CD4-positive, alpha-beta T cell treated with Interleukin-21 for 1 hour (primary cell): ENCODE results near the gene IFIT3.

Experiments
- DNase-seq: peaks from one replicate; pipeline ENCODE4 v3.0.0-alpha.2; 2020

IFIT3 gene

GRCh38 chr10:89363729-89364442, 36.1 kb downstream of the IFIT3 start:
- no peak for DNase-seq

DNA sequence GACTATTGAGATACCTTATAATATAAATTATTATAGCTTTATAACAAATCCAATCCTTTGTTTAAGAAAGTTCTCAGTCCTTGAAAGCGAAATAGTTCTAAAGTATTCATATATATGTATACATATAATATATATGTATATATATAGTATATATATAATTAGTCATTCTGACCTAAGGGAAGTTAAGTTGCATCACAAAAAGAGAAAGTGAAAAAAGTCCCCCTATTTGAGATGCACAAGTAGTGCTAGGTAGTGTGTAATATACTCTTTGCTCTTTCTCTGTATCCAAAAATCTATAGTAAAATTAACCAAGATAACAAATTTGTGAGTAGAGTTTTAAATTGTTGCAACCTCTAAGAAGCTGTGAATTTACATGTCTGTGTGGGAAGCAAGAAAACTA, 36.7 kb downstream of the IFIT3 start:
- no peak for DNase-seq

GRCh38 chr10:89367529-89367928, 39.7 kb downstream of the IFIT3 start:
- DNase-seq, result peak; percentile 47

DNA sequence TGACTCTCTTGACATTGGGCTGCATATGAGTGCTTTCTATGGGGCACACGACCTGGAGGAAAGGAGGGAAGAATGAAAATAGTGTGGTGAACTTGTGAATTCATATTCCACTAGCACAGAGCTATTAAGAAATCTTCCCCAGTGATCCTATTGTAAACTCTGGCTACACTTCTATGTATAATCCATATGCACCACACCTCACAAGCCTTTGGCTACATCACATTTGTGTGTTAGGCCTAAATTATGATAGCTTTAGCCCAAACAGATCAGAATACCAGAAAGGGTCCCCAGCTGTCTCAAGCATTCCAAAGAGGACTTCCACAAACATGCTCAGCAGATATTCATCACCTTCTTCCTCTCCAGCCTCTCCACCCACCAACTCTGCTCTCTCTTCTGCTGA, 40.3 kb downstream of the IFIT3 start:
- no peak for DNase-seq

DNA sequence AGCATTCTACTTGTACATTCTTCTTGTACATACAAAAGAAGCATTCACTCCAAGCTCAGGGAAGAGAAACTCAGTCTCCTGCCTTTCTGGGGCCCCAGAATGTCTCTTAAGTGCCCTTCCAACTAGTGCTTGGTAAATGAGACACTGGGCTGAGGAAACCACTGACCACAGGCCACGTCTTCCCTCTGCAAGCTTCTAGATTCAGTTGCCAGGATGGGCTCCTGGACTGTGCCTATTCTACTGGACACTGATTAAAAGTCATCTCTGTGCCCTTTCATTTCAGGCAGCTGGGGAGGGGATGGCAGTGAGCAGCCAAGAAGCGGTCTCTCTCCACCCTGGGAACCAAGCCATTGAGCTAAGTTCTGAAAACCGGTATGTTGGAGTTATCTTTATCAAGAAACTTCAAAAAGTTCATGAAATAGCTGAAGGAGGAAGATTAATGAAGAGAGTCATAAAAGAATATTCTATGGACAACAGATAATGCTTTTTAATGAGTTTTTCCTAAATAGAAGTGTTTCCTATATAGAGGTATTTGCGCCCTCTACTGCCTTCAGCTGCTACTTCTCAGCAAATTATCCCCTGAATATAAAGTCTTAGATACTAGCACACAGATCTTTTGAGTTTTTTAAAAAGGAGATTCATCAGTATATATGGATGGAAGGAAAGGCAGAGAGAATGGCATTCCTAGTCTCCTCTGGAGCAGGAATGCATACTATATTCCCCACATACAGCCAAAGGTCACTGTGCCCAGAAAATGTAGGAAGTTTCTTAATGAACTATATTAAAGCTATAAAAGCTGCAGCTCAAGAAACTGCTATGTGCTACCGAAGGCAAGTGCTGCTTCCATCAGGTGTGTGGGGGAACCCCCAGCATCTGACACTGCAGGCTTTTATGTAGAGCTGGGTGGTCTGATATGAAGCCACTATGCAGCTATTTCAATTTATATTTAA, 41.6 kb downstream of the IFIT3 start:
- DNase-seq, result peak; percentile 36

DNA sequence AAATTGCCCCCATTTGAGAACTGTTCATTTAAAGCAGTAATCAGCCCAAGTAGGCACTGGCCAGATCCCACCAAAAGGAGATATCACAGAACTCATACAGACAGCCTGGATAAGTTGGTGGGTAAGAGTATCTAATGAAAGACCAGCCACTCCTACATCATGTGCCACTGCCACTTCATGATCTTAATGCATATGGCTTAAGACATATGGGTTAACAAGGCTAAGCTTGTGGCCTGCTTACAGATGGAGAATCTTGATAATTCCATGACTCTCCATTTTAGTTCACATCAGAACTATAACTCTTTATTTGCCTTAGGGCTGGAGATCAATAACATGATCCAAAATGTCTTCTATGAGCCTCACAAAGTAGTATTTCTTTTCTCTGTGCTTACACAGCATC, 43.3 kb downstream of the IFIT3 start:
- no peak for DNase-seq

- DNase-seq, result no peak
Measured at GRCh38 chr10:89371987-89372386, 44.2 kb downstream of the IFIT3 start.

- no peak for DNase-seq
Measured at GRCh38 chr10:89373916-89374711, 46.3 kb downstream of the IFIT3 start.

- DNase-seq, result no peak
Measured at GRCh38 chr10:89374713-89375141, 46.9 kb downstream of the IFIT3 start.

DNA sequence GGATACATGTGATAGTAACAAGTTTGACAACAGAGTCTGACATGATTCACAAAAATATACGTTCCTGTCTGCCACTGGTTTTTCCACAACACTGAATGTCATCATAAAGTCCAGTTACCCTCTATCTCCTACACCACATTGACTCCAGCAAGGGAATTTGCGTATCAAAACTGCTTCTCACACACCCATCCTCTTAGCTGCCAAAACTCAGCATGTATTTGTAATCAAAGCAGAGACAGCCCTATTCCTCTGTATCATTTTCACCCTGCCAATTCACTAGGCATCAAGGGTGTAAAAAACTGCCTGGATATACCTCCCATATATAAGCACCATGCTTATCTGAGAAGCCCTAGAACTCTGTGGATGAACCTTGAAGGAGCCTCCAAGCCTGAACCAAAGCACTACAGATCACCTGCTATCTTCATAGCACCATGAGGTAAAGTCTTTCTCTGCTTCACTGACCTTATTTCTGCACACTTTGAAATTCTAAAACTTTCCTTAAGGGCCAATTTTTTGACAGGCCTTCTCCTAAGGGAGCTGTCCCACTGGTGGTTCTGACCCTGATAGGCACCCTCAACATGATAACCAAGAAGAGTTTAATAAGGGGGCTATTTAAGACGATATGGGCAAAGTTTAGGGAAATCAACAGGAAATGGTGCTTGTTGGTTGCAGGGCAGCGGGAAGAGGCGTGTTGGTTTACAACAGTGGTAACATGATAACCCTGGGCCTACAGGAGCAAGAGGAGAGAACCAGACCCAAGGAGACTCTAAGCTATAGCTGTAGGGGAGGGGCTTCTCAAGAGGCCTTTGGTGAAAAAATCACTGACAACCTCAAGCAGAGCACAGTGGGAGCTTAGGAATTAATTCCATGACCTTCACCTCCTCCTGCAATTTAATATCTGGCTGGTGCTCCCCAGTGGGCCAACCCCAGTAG, 50.2 kb downstream of the IFIT3 start, which contains the start of gene IFIT1B:
Gene IFIT1B, plus strand, starts transcription at position 352 of the 933 bp plus-strand sequence. Its CDS starts 80 bp downstream, at position 432.
- DNase-seq, result no peak

GRCh38 chr10:89379103-89379502, 51.3 kb downstream of the IFIT3 start:
- no peak for DNase-seq

- DNase-seq, result no peak
Measured at GRCh38 chr10:89382757-89383156, 55.0 kb downstream of the IFIT3 start.

GRCh38 chr10:89384474-89385340, 56.9 kb downstream of the IFIT3 start:
- DNase-seq, result no peak

DNA sequence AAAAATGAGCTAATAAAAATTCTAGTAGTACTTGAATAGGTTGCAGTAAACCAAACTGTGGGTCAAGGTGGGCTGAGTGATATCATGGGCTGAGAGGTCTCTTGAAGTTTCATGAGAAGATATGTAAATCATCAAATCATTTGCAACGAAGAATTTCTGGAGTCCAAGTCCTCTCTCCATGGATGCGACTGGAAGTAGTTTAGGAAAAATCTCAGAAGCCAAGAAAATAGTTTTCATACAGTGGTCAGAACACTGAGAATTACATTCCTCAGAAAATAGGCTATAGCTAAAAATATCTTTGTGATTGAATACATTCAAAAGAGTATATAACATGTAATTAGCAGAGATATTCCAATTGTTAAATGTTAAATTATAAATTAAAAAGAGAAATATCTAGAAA, 61.0 kb downstream of the IFIT3 start:
- no peak for DNase-seq

- peak; percentile 41 for DNase-seq
Measured at GRCh38 chr10:89389254-89389653, 61.5 kb downstream of the IFIT3 start.
